Measurements from ENCODE around the gene OSTN.

GRCh38 chr3:191197761-191198306 lies 1.2 kb upstream of the OSTN start:
- no peak for TF ChIP-seq CTCF (IDR thresholded peaks at IDR 0.05)
- no peak for TF ChIP-seq POLR2A (IDR thresholded peaks at IDR 0.05)

Measured in ovary (tissue), 3 donors.